GM06990 (cell line): ENCODE results near the gene AP4S1.

Experiments used
- DNase-seq: peaks from one replicate; pipeline ENCODE4 v3.0.0-alpha.2; 2011; ENCODE audit not compliant: insufficient read length; ENCODE audit errors: extremely low read depth
- H3K27me3 ChIP-seq: replicated peaks from 2 replicates; pipeline ENCODE4 v1.6.0; 2011; ENCODE audit warnings: low read length; ENCODE audit not compliant: control insufficient read depth, insufficient read depth
- H3K36me3 ChIP-seq: 2 replicates; pipeline ENCODE4 v1.5.1; 2011; ENCODE audit warnings: low read length; ENCODE audit not compliant: control insufficient read depth, insufficient read depth
- H3K4me3 ChIP-seq: replicated peaks from 2 replicates; pipeline ENCODE4 v1.5.1; 2011; ENCODE audit warnings: low read depth, mild to moderate bottlenecking, control low read depth, low read length
- CTCF ChIP-seq: IDR thresholded peaks from 2 replicates; pipeline ENCODE4 v1.5.1; 2011; ENCODE audit warnings: low read length, control low read depth, mild to moderate bottlenecking, inconsistent platforms; ENCODE audit not compliant: insufficient read depth, poor library complexity, severe bottlenecking

AP4S1 gene

GRCh38 chr14:31133133-31133532, 107.7 kb downstream of the AP4S1 start:
- H3K27me3 ChIP-seq, result no peaks in the 10 kb centered on the region
- peaks cover 10% of the 10 kb centered on the region for H3K36me3 ChIP-seq
- H3K4me3 ChIP-seq, result no peak overlapping the region
- no peak for DNase-seq
- no peak for TF ChIP-seq CTCF

- DNase-seq, result no peak
- TF ChIP-seq CTCF, result no peak
- Histone ChIP-seq H3K27me3 (no peaks in the 10 kb centered on the region), H3K4me3 (no peak overlapping the region), H3K36me3 (peaks cover 10% of the 10 kb centered on the region)
These were observed 111.9 kb downstream of the AP4S1 start for GRCh38 chr14:31137214-31137889.

GRCh38 chr14:31138301-31138700, 112.9 kb downstream of the AP4S1 start:
- H3K27me3 ChIP-seq, result no peaks in the 10 kb centered on the region
- no peak overlapping the region for H3K4me3 ChIP-seq
- no peak for DNase-seq
- TF ChIP-seq CTCF, result no peak
- H3K36me3 ChIP-seq, result peaks cover 11% of the 10 kb centered on the region

GRCh38 chr14:31139301-31139847, 113.9 kb downstream of the AP4S1 start:
- no peaks in the 10 kb centered on the region for H3K27me3 ChIP-seq
- peaks cover 10% of the 10 kb centered on the region for H3K36me3 ChIP-seq
- TF ChIP-seq CTCF, result no peak
- no peak overlapping the region for H3K4me3 ChIP-seq
- no peak for DNase-seq

GRCh38 chr14:31142455-31143087, 117.1 kb downstream of the AP4S1 start:
- TF ChIP-seq CTCF, result no peak
- Histone ChIP-seq H3K27me3 (no peaks in the 10 kb centered on the region), H3K4me3 (no peak overlapping the region), H3K36me3 (peaks cover 5% of the 10 kb centered on the region)
- no peak for DNase-seq
